Skeletal muscle tissue (tissue), 4 donors: ENCODE results near the gene PLEKHM2. TPM values are rescaled to one million over a fixed set of nuclear protein-coding genes. Genes with fewer than 3 reads are reported as not detected.

ENCODE experiments used
- H3K27ac ChIP-seq: one replicate; pipeline ENCODE4 v1.7.0; 2013; ENCODE audit warnings: mild to moderate bottlenecking, low read depth, low read length, inconsistent platforms
- H3K27me3 ChIP-seq, 3 donors: one replicate each; pipeline ENCODE4 v1.7.0; 2013; ENCODE audit warnings: low read length in 3 of 3; ENCODE audit not compliant: control insufficient read depth in 3 of 3, insufficient read depth in 3 of 3
- H3K36me3 ChIP-seq, 3 donors: one replicate each; pipeline ENCODE4 v1.7.0; 2013; ENCODE audit warnings: low read length in 3 of 3; ENCODE audit not compliant: control insufficient read depth in 3 of 3, insufficient read depth in 3 of 3
- H3K4me1 ChIP-seq, 3 donors: one replicate each; pipeline ENCODE4 v1.7.0; 2013; ENCODE audit warnings: low read length in 3 of 3, mild to moderate bottlenecking in 3 of 3; ENCODE audit not compliant: control insufficient read depth in 3 of 3, insufficient read depth in 3 of 3
- H3K4me3 ChIP-seq, 3 donors: one replicate each; pipeline ENCODE4 v1.7.0; 2013; ENCODE audit warnings: low read length in 3 of 3
- H3K9ac ChIP-seq, 3 donors: one replicate each; pipeline ENCODE4 v1.7.0; 2013; ENCODE audit warnings: low read length in 3 of 3, mild to moderate bottlenecking in 3 of 3, moderate library complexity in 2 of 3, low read depth in 1 of 3
- H3K9me3 ChIP-seq, 3 donors: one replicate each; pipeline ENCODE4 v1.7.0; 2013; ENCODE audit warnings: low read length in 3 of 3; ENCODE audit not compliant: control insufficient read depth in 3 of 3
- total RNA-seq: library from RNA; depleted of rRNA; stranded (reverse); fragments of >200 nt; gene quantifications from one replicate; pipeline ENCODE4 v1.2.3, GENCODE V29; 2014
- donor health status: Osteomylitis.

The PLEKHM2 gene
- total RNA-seq, 1 donor from 2014 or later = 36.0 TPM

DNA sequence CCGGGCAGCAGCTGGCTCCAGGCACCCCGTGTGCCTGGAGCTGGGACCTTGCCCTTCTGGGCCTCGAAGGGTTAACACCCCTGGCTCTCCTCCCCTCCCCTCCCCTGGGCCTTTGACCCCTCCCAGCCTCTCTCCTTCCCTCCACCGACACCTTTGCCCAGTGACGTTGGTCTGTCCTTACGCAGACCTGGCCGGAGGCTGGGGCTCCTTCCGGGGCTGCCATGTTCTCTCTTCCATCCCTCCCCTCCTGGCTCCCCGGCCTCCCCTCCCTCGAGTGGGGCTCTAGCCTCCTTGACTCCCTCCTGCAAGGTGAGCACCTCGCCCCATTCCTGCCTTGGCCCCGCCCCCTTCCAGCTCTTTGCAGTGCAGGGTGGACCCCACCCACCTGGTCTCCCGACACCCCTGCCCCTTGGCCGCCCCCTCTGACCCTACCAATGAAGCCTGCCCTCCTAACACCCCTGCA is 58.2 kb downstream of the PLEKHM2 start, which contains the start of gene TMEM82:
Gene TMEM82, plus strand, starts transcription at position 161 of the 463 bp plus-strand sequence. Its CDS starts 61 bp downstream, at position 222.
- no peaks in the 10 kb centered on the region for H3K27me3 ChIP-seq
- H3K4me1 ChIP-seq = peaks cover 23 to 34% (median 29%) of the 10 kb centered on the region in 3 donors
- H3K4me3 ChIP-seq = no peak within 1 kb of the TSS
- H3K36me3 ChIP-seq = peaks cover 0 to 10% (median 9%) of the 10 kb centered on the region in 3 donors
- no peaks in the 10 kb centered on the region for H3K9me3 ChIP-seq
- peak within 1 kb of the TSS in 2 of 3 donors; percentile 36 to 62 for H3K9ac ChIP-seq
- no peak within 1 kb of the TSS for H3K27ac ChIP-seq

DNA sequence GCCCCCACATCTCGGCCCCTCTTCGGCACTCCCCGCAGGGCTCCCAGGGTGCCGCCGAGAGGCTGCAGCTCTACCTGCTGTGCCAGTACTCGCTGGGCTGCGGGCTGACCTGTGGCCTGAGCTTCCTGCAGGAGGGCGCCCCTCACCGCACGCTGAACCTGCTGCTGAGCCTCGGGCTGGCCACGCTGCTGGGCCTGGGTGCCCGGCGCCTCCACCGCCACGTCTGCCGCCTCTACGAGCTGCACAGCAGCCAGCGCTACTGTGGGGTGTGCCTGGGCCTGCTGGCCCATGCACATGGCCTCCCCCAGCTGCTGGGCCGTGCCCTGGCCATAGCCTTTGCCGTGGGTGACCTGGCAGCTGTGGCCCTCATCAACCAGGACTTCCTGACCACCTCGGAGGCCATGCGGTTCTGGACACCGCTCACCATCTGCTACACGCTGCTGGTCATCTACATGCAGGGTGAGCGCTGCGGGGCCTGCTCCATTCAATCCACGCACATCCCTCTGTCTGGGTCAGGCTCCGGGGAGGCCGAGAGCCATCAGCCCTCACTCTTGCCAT is 60.1 kb downstream of the PLEKHM2 start:
- H3K36me3 ChIP-seq = peaks cover 0 to 9% (median 6%) of the 10 kb centered on the region in 3 donors
- no peak overlapping the region for H3K4me3 ChIP-seq
- no peak overlapping the region for H3K27ac ChIP-seq
- H3K27me3 ChIP-seq = no peaks in the 10 kb centered on the region
- H3K9me3 ChIP-seq = no peaks in the 10 kb centered on the region
- H3K9ac ChIP-seq = no peak overlapping the region
- peaks cover 8 to 16% (median 11%) of the 10 kb centered on the region in 3 donors for H3K4me1 ChIP-seq

DNA sequence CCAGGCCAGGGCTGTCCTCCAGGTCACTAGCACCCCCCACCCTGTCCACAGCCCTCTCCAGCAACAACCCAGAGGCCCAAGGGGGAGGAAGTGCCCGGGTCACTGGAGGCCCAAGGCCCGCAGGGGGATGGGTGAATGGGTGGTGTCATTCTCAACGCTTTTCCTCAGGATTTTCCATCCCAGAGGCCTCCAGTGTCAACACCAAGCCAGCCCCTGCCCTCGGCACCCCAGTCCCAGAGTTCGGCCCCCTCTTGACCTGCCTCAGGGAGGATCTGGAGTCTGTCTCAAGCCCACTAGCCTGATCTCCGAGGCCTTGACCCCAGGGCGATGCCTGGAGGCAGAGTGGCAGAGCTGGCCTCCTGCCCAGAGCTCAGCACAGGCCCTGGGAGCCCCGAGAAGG is 63.3 kb downstream of the PLEKHM2 start:
- H3K9me3 ChIP-seq = no peaks in the 10 kb centered on the region
- no peaks in the 10 kb centered on the region for H3K36me3 ChIP-seq
- H3K9ac ChIP-seq = no peak overlapping the region
- no peaks in the 10 kb centered on the region for H3K27me3 ChIP-seq
- no peak overlapping the region for H3K27ac ChIP-seq
- H3K4me3 ChIP-seq = no peak overlapping the region
- H3K4me1 ChIP-seq = peaks cover 0 to 2% (median 0%) of the 10 kb centered on the region in 3 donors

DNA sequence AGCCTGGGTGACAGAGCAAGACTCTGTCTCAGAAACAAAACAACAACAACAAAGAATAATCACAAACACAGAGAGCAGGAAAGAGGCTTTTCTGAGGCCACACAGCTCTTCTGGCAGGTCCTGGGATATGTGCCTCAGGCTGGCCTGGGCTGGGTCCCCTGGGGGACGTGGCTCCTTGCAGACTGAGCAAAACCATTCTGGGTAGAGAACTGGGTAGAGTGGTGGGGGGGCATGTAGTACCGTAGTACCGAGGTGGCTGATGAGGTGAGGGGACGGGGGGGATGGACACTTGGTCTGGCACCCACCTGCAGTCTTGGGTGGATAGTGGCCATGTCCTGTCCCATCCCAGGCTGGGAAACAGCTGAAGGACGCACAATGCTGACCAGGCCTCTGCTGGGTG is 64.1 kb downstream of the PLEKHM2 start:
- Histone ChIP-seq H3K9ac (no peak overlapping the region), H3K4me3 (no peak overlapping the region), H3K4me1 (peaks cover 0 to 2% (median 0%) of the 10 kb centered on the region in 3 donors), H3K27ac (no peak overlapping the region), H3K9me3 (no peaks in the 10 kb centered on the region), H3K36me3 (no peaks in the 10 kb centered on the region), H3K27me3 (no peaks in the 10 kb centered on the region)

DNA sequence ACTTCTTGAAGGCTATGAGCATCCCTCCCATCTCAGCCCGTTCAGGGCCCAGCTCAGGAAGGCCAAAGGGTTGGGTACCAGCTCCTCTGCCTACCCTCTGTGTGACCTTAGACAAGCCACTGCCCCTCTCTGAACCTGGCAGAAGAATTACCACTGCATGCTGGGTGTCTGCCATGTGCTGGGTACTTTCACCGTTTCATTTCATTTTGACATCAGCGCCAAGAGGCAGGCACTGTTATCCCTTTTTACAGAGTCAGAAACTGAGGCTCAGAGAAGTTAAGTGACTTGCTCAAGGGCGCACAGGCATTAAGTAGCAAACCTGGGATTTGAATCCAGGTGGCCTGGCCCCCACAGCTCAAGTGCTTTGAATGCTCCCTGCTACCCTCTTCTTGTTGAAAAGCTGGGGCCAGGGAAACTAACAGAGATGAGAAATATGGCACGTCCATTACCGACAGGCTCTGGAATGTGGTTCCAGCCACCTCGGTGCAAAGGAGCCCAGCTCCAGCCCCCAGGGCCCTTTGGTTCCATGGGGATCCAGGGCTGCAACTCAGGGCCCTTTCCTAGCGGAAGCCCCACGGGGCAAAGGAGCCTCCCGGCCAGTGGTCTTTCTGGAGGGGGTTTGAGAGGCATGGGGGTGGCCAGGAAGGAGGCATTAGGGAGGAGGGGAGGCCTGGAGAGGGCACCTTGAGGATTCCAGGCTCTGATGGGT is 64.7 kb downstream of the PLEKHM2 start:
- Histone ChIP-seq H3K4me3 (no peak overlapping the region), H3K27me3 (no peaks in the 10 kb centered on the region), H3K36me3 (no peaks in the 10 kb centered on the region), H3K4me1 (peaks cover 0 to 2% (median 0%) of the 10 kb centered on the region in 3 donors), H3K9ac (peak overlapping the region in 1 of 3 donors; percentile 8), H3K9me3 (no peaks in the 10 kb centered on the region), H3K27ac (no peak overlapping the region)

DNA sequence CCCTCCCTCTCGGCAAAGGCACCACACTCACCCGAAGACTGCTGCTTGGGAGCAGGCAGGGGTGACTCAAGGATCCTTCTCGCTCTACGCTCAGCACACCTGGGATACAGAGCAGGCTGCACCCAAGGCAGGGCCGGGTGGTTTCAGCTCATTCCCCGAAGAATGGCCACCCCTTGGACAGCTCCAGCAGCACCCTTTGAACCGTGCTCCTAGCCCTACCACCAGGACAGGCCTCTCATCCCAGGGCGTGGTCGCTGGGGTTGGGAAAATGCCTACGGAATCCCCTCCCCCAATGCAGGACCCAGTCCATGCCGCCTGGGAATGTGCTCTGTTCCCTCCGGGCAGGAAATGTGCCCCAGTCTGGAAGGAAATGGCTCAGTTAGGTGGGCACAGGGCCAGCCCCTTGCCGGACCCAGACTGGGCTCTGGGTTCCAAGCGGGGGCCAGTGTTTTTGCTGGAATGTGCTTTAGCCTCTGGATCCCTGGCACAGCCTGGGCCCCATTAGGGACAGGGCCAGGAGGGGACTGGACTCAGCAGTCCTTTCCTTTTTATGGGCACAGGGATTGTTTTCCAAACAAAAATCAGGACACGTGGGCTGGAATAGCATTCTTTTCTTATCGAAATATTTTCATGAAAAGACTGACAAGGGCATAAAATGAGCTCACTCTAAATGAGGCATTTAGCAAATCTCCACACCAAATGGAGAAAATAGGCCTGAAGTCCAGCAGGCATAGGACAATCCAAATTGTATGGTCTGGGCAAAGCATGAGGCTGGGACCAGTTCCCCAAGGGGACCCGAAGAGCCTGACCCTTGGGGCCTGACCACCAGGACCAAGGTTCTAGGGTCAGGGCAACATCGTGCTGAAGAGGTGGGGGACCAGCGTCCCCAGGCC is 65.5 kb downstream of the PLEKHM2 start:
- no peaks in the 10 kb centered on the region for H3K36me3 ChIP-seq
- no peaks in the 10 kb centered on the region for H3K27me3 ChIP-seq
- H3K9me3 ChIP-seq = no peaks in the 10 kb centered on the region
- H3K27ac ChIP-seq = no peak overlapping the region
- H3K4me1 ChIP-seq = peaks cover 0 to 2% (median 0%) of the 10 kb centered on the region in 3 donors
- H3K4me3 ChIP-seq = no peak overlapping the region
- H3K9ac ChIP-seq = peak overlapping the region in 1 of 3 donors; percentile 8

DNA sequence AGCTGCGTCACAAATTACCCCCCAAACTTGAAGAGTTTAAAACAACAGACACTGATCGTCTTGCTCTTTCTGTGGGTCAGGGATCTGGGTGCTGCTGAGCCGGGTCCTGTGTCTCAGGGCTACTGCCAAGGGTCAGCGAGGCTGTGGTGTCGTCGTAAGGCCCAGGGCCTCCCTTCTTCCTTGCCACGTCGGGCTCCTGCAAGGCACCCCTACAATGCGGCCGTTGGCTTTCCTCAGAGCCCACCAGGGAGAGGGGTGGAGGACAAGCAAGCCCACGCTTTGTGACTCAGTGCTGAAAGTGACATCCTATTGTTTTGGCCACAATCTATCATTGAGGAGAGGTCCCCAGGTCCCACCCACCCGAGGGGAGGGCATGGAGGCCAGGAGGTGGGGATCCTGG is 66.8 kb downstream of the PLEKHM2 start:
- Histone ChIP-seq H3K9ac (no peak overlapping the region), H3K36me3 (no peaks in the 10 kb centered on the region), H3K4me1 (peaks cover 0 to 4% (median 0%) of the 10 kb centered on the region in 3 donors), H3K27me3 (no peaks in the 10 kb centered on the region), H3K4me3 (no peak overlapping the region), H3K27ac (no peak overlapping the region), H3K9me3 (no peaks in the 10 kb centered on the region)

DNA sequence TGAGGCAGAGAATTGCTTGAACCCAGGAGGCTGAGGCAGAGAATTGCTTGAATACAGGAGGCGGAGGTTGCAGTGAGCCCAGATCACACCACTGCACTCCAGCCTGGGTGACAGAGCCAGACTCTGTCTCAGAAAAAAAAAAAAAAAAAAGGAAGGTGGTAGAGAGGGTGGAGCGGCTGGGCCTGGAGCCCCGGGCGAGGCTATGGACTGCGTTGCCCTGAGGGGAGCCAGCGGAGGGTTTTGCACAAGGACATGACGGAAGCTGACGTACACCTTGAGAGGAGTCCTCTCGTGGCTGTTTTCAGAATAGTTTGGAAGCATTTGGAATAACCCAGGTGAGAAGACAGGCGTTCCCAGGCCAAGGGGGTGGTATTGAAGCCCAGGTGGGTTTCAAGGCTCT is 67.6 kb downstream of the PLEKHM2 start:
- no peak overlapping the region for H3K9ac ChIP-seq
- peaks cover 6 to 11% (median 7%) of the 10 kb centered on the region in 3 donors for H3K4me1 ChIP-seq

DNA sequence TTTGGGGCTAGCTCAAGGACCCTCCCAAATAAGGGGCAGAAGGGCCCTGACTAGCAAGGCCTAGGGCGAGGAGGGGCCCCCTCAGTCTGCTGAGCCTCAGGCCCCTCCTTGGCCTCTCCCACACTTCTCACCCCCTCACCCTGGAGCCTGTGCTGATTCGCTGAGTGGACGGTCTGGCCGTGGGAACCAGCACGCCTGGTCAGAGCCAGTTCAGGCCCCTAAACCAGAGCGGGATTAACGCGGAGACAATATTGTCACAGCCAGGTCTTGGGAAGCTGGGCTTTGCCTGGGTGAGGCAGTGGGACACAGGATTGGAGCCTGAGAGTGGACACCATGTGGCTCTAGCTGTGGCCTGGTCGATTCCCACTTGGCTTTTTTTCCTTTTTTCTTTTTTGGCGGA is 69.7 kb downstream of the PLEKHM2 start:
- no peak overlapping the region for H3K9ac ChIP-seq
- no peaks in the 10 kb centered on the region for H3K9me3 ChIP-seq
- peaks cover 7 to 22% (median 14%) of the 10 kb centered on the region in 3 donors for H3K4me1 ChIP-seq
- H3K27ac ChIP-seq = no peak overlapping the region
- peaks cover 0 to 16% (median 4%) of the 10 kb centered on the region in 3 donors for H3K27me3 ChIP-seq
- no peaks in the 10 kb centered on the region for H3K36me3 ChIP-seq
- no peak overlapping the region for H3K4me3 ChIP-seq

More for the DNA sequence above, 67.6 kb downstream of the PLEKHM2 start:
- Histone ChIP-seq H3K9me3 (no peaks in the 10 kb centered on the region), H3K36me3 (no peaks in the 10 kb centered on the region), H3K27ac (no peak overlapping the region), H3K4me3 (no peak overlapping the region), H3K27me3 (peaks cover 0 to 3% (median 3%) of the 10 kb centered on the region in 3 donors)
